ENCODE data around the gene NOS1.

NOS1 gene

DNA sequence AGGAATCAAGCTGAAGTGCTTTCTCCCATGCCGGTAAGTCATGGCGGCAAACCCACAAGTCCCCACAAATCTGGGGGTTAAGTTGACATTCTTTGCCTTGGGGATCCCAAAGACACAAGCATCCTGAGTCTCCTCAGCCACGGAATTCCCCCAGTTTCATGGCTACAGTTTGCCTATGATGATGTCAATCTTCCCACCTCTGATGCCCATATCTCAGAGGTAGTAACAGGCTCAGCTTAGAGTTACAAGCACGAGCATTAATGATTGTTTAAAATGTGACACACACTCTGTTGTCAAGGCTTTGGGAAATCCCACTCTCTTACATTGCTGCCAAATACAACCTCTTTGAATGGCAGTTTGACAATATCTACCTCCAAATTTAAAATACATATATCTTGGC lies 22.3 kb downstream of the NOS1 start:
- TF ChIP-seq BACH2 (CRISPR knock-in tag; IDR thresholded peaks at IDR 0.05; ENCODE audit: borderline replicate concordance) (no peak), SNAI2 (CRISPR knock-in tag; IDR thresholded peaks at IDR 0.05) (no peak)
- ATAC-seq, result no peak

DNA sequence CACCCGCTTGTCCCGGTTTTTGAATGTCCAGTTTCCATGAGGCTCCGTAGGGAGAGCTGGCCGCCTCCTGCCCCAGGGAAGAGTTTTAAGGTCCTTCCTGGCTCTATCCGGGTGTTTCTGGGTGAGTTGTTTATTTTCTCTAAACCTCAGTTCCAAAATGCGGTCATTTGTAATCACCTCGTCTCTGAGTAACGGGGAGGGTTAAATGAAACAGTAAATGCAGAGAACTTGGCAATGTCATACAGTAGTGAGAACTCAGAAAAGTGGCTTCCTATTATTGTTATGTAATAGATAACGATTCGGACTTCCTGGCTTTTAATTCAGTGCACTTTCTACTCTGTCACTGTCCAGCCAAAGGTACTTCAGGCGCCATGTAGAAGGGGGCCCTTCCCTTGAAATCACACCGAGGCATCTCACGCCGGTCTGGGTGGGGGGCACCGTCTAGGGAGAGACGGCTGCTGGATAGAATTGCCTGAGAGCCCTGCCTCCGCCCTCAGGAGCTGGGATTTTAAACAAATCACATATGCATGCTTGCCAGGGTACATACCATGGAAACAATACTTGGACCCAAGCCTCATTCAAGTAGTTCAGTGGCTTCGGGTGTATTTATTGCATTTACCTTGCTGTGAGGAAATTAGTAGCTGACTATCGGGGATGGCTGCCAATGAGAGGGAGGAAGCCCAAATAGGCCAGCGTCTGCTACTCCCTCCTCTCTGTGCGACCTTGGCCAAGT lies 26.4 kb downstream of the NOS1 start:
- TF ChIP-seq PPARA (CRISPR knock-in tag; IDR thresholded peaks at IDR 0.05; ENCODE audit: borderline replicate concordance) (no peak), ARNTL (CRISPR knock-in tag; IDR thresholded peaks at IDR 0.05; ENCODE audit: borderline replicate concordance, low read depth) (no peak), ZC3H10 (CRISPR knock-in tag; IDR thresholded peaks at IDR 0.05) (no peak), TCF4 (CRISPR knock-in tag; IDR thresholded peaks at IDR 0.05; ENCODE audit: borderline replicate concordance) (no peak), TOX (CRISPR knock-in tag; IDR thresholded peaks at IDR 0.05; ENCODE audit: borderline replicate concordance) (no peak), ZNF70 (CRISPR knock-in tag; IDR thresholded peaks at IDR 0.05) (no peak)
- TF ChIP-seq, protein P1, sequence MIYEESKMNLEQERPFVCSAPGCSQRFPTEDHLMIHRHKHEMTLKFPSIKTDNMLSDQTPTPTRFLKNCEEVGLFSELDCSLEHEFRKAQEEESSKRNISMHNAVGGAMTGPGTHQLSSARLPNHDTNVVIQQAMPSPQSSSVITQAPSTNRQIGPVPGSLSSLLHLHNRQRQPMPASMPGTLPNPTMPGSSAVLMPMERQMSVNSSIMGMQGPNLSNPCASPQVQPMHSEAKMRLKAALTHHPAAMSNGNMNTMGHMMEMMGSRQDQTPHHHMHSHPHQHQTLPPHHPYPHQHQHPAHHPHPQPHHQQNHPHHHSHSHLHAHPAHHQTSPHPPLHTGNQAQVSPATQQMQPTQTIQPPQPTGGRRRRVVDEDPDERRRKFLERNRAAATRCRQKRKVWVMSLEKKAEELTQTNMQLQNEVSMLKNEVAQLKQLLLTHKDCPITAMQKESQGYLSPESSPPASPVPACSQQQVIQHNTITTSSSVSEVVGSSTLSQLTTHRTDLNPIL (CRISPR knock-in tag; IDR thresholded peaks at IDR 0.05; ENCODE audit: low read depth), result no peak
- ATAC-seq, result no peak

DNA sequence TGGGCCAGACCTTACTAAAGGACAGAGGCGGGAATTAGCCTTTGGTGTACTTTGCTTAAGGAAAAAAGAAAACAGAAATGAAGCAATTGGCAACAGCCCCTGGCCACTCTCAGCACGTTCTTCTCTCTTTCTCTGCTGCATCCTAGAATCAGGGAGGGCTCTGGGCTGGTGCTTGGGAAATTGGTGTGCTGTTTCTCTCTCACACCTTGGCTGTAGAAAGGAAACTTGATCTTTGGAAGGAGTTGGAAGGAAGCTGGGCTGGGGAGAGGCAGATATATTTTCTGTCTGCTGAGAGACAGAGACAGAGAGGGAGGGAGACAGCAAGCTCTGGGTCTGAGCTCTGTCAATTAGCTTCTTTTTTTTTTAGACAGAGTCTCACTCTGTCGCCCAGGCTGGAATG lies 27.4 kb downstream of the NOS1 start:
- no peak for TF ChIP-seq OSR1 (CRISPR knock-in tag; IDR thresholded peaks at IDR 0.05)
- TF ChIP-seq SNAI2 (CRISPR knock-in tag; IDR thresholded peaks at IDR 0.05), result no peak
- TF ChIP-seq PPARA (CRISPR knock-in tag; IDR thresholded peaks at IDR 0.05; ENCODE audit: borderline replicate concordance), result no peak
- TF ChIP-seq ESRRG (CRISPR knock-in tag; IDR thresholded peaks at IDR 0.05), result no peak
- TF ChIP-seq ISL1 (CRISPR knock-in tag; IDR thresholded peaks at IDR 0.05), result no peak
- no peak for ATAC-seq

DNA sequence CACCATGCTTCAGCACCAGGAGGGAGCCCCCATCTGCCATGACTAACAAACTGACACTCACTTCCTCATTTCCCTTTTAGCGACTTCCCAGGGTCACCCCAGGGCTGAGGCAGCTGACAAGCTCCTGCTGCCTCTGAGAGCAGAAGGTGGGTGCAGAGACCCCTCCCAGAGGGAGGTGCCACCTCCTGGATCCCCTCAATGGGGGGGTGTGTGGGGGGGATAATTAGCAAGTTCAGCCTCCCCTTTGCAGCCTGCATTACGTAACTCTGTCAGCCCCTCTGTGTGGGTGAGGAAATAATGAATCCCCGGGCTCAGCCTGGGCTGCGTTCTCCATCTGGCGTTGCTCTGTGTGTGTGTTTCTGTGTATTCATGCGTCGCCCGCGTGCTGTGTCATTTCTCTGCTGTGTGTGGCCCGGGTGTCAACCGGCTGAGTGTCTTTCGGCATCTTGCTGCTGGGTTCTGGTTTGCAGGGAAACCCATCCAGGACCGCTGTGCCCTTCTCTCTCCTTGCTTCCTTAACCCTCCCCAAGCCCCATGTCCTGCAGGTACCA lies 28.0 kb downstream of the NOS1 start:
- TF ChIP-seq TOX (CRISPR knock-in tag; IDR thresholded peaks at IDR 0.05; ENCODE audit: borderline replicate concordance), result no peak
- no peak for ATAC-seq

DNA sequence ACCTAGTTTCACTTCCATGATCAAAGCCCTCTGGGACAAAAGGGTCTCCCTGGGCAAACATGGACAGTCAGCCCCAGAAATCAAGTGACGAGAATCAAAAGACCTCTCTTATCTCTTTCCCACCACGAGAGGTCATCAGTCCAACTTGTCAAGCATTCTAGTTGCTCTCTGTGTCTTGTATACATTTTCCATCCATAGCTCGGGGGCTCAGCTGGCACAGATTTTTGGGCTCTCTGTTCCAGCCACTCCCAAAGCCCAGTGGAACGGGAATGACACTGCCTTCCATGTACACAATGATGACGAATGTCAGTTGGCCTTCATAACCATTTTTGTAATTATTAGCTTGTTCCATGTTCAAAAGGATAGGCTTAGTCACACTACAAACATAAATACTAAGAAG lies 29.7 kb downstream of the NOS1 start:
- no peak for ATAC-seq
- TF ChIP-seq ZNF8 (CRISPR knock-in tag; IDR thresholded peaks at IDR 0.05) (no peak), RARB (CRISPR knock-in tag; IDR thresholded peaks at IDR 0.05) (no peak), ZFP3 (CRISPR knock-in tag; IDR thresholded peaks at IDR 0.05) (no peak), ZFP30 (CRISPR knock-in tag; IDR thresholded peaks at IDR 0.05) (no peak), ESRRG (CRISPR knock-in tag; IDR thresholded peaks at IDR 0.05) (no peak), ZC3H10 (CRISPR knock-in tag; IDR thresholded peaks at IDR 0.05) (no peak), BACH2 (CRISPR knock-in tag; IDR thresholded peaks at IDR 0.05; ENCODE audit: borderline replicate concordance) (no peak)
- TF ChIP-seq, protein P2, sequence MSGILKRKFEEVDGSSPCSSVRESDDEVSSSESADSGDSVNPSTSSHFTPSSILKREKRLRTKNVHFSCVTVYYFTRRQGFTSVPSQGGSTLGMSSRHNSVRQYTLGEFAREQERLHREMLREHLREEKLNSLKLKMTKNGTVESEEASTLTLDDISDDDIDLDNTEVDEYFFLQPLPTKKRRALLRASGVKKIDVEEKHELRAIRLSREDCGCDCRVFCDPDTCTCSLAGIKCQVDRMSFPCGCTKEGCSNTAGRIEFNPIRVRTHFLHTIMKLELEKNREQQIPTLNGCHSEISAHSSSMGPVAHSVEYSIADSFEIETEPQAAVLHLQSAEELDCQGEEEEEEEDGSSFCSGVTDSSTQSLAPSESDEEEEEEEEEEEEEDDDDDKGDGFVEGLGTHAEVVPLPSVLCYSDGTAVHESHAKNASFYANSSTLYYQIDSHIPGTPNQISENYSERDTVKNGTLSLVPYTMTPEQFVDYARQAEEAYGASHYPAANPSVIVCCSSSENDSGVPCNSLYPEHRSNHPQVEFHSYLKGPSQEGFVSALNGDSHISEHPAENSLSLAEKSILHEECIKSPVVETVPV (CRISPR knock-in tag; IDR thresholded peaks at IDR 0.05), result no peak

DNA sequence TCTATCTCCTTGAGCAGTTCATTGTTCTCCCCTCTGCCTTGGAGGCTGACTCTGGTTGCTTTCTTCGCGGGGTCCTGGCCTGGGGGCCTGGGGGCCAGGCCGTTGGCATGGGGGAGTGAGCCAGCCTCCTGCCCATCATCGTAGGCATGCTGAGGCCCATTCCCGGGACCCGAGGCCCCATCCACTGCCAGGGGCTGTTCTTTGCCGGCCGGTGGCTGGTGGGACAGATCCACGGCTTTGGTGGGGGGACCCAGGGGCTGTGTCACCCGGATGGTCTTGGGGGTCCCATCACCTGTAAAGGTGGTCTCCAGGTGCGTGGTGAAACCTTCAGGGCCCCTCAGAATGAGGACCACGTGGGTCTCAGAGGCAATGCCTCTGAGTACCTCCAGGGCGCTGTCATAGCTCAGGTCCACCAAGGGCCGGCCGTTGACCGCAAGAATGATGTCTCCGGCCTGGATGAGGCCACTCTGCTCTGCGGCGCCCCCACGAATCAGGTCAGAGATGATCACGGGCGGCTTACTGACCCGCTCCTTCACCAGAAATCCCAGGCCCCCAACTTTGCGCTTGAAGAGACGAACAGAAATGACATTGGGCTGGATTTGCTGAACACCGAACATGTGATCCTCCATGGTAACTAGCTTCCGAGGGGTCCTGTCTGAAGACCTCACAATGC lies 30.8 kb downstream of the NOS1 start:
- no peak for TF ChIP-seq ZNF70 (CRISPR knock-in tag; IDR thresholded peaks at IDR 0.05)
- no peak for TF ChIP-seq ESRRG (CRISPR knock-in tag; IDR thresholded peaks at IDR 0.05)
- TF ChIP-seq, protein P3, sequence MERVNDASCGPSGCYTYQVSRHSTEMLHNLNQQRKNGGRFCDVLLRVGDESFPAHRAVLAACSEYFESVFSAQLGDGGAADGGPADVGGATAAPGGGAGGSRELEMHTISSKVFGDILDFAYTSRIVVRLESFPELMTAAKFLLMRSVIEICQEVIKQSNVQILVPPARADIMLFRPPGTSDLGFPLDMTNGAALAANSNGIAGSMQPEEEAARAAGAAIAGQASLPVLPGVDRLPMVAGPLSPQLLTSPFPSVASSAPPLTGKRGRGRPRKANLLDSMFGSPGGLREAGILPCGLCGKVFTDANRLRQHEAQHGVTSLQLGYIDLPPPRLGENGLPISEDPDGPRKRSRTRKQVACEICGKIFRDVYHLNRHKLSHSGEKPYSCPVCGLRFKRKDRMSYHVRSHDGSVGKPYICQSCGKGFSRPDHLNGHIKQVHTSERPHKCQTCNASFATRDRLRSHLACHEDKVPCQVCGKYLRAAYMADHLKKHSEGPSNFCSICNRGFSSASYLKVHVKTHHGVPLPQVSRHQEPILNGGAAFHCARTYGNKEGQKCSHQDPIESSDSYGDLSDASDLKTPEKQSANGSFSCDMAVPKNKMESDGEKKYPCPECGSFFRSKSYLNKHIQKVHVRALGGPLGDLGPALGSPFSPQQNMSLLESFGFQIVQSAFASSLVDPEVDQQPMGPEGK (CRISPR knock-in tag; IDR thresholded peaks at IDR 0.05; ENCODE audit: borderline replicate concordance), result no peak
- TF ChIP-seq, protein P1 (CRISPR knock-in tag; IDR thresholded peaks at IDR 0.05; ENCODE audit: low read depth), result no peak
- no peak for TF ChIP-seq CSDC2 (CRISPR knock-in tag; IDR thresholded peaks at IDR 0.05)
- TF ChIP-seq TCF4 (CRISPR knock-in tag; IDR thresholded peaks at IDR 0.05; ENCODE audit: borderline replicate concordance), result no peak
- TF ChIP-seq ZC3H10 (CRISPR knock-in tag; IDR thresholded peaks at IDR 0.05), result no peak
- no peak for TF ChIP-seq ZFP30 (CRISPR knock-in tag; IDR thresholded peaks at IDR 0.05)
- TF ChIP-seq ZNF565 (CRISPR knock-in tag; conservative IDR thresholded peaks at IDR 0.05; ENCODE audit: low read depth), result no peak
- TF ChIP-seq PPARA (CRISPR knock-in tag; IDR thresholded peaks at IDR 0.05; ENCODE audit: borderline replicate concordance), result no peak
- no peak for TF ChIP-seq ARNTL (CRISPR knock-in tag; IDR thresholded peaks at IDR 0.05; ENCODE audit: borderline replicate concordance, low read depth)
- TF ChIP-seq OSR1 (CRISPR knock-in tag; IDR thresholded peaks at IDR 0.05), result no peak
- TF ChIP-seq, protein P4, sequence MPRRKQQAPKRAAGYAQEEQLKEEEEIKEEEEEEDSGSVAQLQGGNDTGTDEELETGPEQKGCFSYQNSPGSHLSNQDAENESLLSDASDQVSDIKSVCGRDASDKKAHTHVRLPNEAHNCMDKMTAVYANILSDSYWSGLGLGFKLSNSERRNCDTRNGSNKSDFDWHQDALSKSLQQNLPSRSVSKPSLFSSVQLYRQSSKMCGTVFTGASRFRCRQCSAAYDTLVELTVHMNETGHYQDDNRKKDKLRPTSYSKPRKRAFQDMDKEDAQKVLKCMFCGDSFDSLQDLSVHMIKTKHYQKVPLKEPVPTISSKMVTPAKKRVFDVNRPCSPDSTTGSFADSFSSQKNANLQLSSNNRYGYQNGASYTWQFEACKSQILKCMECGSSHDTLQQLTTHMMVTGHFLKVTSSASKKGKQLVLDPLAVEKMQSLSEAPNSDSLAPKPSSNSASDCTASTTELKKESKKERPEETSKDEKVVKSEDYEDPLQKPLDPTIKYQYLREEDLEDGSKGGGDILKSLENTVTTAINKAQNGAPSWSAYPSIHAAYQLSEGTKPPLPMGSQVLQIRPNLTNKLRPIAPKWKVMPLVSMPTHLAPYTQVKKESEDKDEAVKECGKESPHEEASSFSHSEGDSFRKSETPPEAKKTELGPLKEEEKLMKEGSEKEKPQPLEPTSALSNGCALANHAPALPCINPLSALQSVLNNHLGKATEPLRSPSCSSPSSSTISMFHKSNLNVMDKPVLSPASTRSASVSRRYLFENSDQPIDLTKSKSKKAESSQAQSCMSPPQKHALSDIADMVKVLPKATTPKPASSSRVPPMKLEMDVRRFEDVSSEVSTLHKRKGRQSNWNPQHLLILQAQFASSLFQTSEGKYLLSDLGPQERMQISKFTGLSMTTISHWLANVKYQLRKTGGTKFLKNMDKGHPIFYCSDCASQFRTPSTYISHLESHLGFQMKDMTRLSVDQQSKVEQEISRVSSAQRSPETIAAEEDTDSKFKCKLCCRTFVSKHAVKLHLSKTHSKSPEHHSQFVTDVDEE (CRISPR knock-in tag; IDR thresholded peaks at IDR 0.05), result no peak
- TF ChIP-seq GLIS3 (CRISPR knock-in tag; IDR thresholded peaks at IDR 0.05), result no peak
- TF ChIP-seq TOX (CRISPR knock-in tag; IDR thresholded peaks at IDR 0.05; ENCODE audit: borderline replicate concordance), result no peak
- no peak for TF ChIP-seq BACH2 (CRISPR knock-in tag; IDR thresholded peaks at IDR 0.05; ENCODE audit: borderline replicate concordance)
- TF ChIP-seq RARB (CRISPR knock-in tag; IDR thresholded peaks at IDR 0.05), result no peak
- no peak for ATAC-seq

Data from SK-N-SH treated with all-trans-retinoic acid at 6 μM for 48 hours (cell line).